ENCODE data around the gene SORL1. TPM values are rescaled to one million over a fixed set of nuclear protein-coding genes. Genes with fewer than 3 reads are reported as not detected.

Gene SORL1
- total and polyA plus RNA-seq, 9 of the 15 experiments (the other 6 are each of a cell fraction or from before 2014, with no cell fraction given): 0.01 to 0.66 TPM; not detected in 7

DNA sequence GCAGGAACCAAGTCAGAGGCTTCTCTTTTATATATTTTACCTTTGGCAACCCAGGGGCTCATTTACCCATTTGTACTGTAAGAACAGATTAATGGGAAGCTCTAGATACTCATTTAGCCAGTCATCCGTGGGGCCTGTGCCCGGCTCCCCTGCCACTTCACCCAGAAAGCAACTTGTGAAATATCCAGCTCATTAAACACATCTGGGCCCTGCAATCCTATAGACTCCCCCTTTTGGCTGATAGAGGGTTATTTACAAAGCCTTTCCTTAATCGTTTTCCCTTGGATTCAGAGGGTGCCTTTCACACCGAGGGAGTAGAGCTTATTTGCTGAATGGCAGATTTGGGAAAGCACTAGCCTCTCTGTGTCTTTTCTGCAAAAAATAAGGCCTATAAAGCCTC lies 119.4 kb downstream of the SORL1 start:
- Histone ChIP-seq H3K79me2 (ENCODE audit: control insufficient read depth, insufficient read depth, low read length) (no peaks in the 10 kb centered on the region), H3K9me1 (ENCODE audit: control insufficient read depth, insufficient read depth, low read length) (no peaks in the 10 kb centered on the region), H3K27ac (ENCODE audit: extremely low read depth, low read depth, low read length) (no peak overlapping the region), H3K9me3 (replicated peaks; ENCODE audit: control insufficient read depth, insufficient read depth, low read depth, low read length) (no peaks in the 10 kb centered on the region), H4K20me1 (replicated peaks; ENCODE audit: control insufficient read depth, insufficient read depth, low read length) (no peaks in the 10 kb centered on the region; the same call in 1 of the 2 replicates), H2AFZ (ENCODE audit: low read depth, low read length) (no peak overlapping the region), H3K27me3 (ENCODE audit: control insufficient read depth in 2 of 2, insufficient read depth in 2 of 2, low read length in 2 of 2) (peaks cover 0 to 4% of the 10 kb centered on the region in 2 experiments; a peak in 2 of 5 replicates), H3K36me3 (ENCODE audit: control insufficient read depth, insufficient read depth, low read length) (no peaks in the 10 kb centered on the region), H3K4me3 (no peak overlapping the region), H3K9ac (ENCODE audit: insufficient read depth in 1 of 2, low read depth in 2 of 2, low read length in 2 of 2) (no peak overlapping the region), H3K4me1 (replicated peaks in 1 of 2; ENCODE audit: control insufficient read depth in 2 of 2, insufficient read depth in 2 of 2, low read length in 2 of 2) (no peaks in the 10 kb centered on the region), H3K4me2 (ENCODE audit: insufficient read depth, low read length) (no peak overlapping the region)
- no peak for TF ChIP-seq ZNF561 (CRISPR knock-in tag; conservative IDR thresholded peaks at IDR 0.05)
- no peak for TF ChIP-seq ZNF23 (CRISPR knock-in tag; IDR thresholded peaks at IDR 0.05)
- TF ChIP-seq FOXK2 (conservative IDR thresholded peaks at IDR 0.05 in 1 of 2, IDR thresholded peaks at IDR 0.05 in 1 of 2; ENCODE audit: low read depth in 2 of 2): no peak
- no peak for TF ChIP-seq XRCC3 (IDR thresholded peaks at IDR 0.05)
- no peak for TF ChIP-seq ZNF695 (CRISPR knock-in tag; IDR thresholded peaks at IDR 0.05)
- in situ Hi-C loops (cut with MboI): no loop called here
- WGBS (ENCODE audit: insufficient coverage, low coverage, missing lambda C conversion rate): 0% methylated on average over 4 of the region's 4 CpGs
- DNase-seq (ENCODE audit: extremely low read depth in 1 of 4, low spot score in 3 of 4) (no peak), ATAC-seq (no peak), FAIRE-seq (no peak)
- intact Hi-C loops (cut with micrococcal nuclease): no loop called here
- ChIA-PET CTCF (ENCODE audit: low intra/inter-chr PET ratio) (no interaction called here), POLR2A (interaction anchor here (0.7 kb wide), 1 partner anchor 40 kb away, joined by 3 read pairs; no protein-coding TSS in a partner anchor)
- BruUV-seq (replicated peaks): no TSS peak

DNA sequence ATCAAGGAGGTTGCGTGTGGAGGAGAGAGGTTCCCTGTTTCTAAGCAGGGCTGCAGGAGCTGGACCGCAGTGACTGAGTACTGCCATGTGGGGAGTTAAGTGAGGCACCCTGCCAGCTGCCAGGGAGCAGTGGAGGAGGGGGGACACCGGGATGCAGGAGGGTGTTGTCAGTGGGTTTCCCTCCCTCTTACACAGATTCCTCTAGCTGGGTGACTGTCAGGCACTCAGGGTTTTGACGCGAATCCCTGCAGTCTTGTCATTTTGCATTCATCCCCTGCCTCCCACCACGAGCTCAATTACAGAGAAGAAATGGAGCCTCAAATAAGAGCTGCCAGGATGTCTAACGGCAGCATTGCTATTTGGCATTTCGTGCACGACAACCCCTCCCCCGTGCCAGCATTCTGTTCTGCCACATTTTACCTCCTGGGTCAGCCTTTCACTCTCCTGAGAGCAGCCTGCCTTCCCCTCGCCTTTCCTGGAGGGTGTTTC lies 120.5 kb downstream of the SORL1 start:
- Histone ChIP-seq H3K9me1 (ENCODE audit: control insufficient read depth, insufficient read depth, low read length) (no peaks in the 10 kb centered on the region), H3K79me2 (ENCODE audit: control insufficient read depth, insufficient read depth, low read length) (no peaks in the 10 kb centered on the region), H3K4me3 (no peak overlapping the region), H4K20me1 (replicated peaks; ENCODE audit: control insufficient read depth, insufficient read depth, low read length) (no peaks in the 10 kb centered on the region; the same call in 1 of the 2 replicates), H3K4me2 (ENCODE audit: insufficient read depth, low read length) (no peak overlapping the region), H3K27me3 (ENCODE audit: control insufficient read depth in 2 of 2, insufficient read depth in 2 of 2, low read length in 2 of 2) (peaks cover 0 to 4% of the 10 kb centered on the region in 2 experiments; a peak in 2 of 5 replicates), H3K9me3 (replicated peaks; ENCODE audit: control insufficient read depth, insufficient read depth, low read depth, low read length) (no peaks in the 10 kb centered on the region), H3K9ac (ENCODE audit: insufficient read depth in 1 of 2, low read depth in 2 of 2, low read length in 2 of 2) (no peak overlapping the region), H3K36me3 (ENCODE audit: control insufficient read depth, insufficient read depth, low read length) (no peaks in the 10 kb centered on the region), H3K4me1 (replicated peaks in 1 of 2; ENCODE audit: control insufficient read depth in 2 of 2, insufficient read depth in 2 of 2, low read length in 2 of 2) (no peaks in the 10 kb centered on the region), H2AFZ (ENCODE audit: low read depth, low read length) (no peak overlapping the region), H3K27ac (ENCODE audit: extremely low read depth, low read depth, low read length) (no peak overlapping the region)
- no TSS peak for BruUV-seq (replicated peaks)
- in situ Hi-C loops (cut with MboI) (no loop called here), intact Hi-C loops (cut with micrococcal nuclease) (no loop called here)
- ChIA-PET CTCF (ENCODE audit: low intra/inter-chr PET ratio) (no interaction called here), POLR2A (interaction anchor here (0.8 kb wide), 1 partner anchor 12 kb away, joined by 3 read pairs; no protein-coding TSS in a partner anchor)
- FAIRE-seq (no peak), DNase-seq (ENCODE audit: extremely low read depth in 1 of 4, low spot score in 3 of 4) (no peak), ATAC-seq (no peak)
- 0% methylated on average over 11 of the region's 11 CpGs for WGBS (ENCODE audit: insufficient coverage, low coverage, missing lambda C conversion rate)
- TF ChIP-seq, protein P1, sequence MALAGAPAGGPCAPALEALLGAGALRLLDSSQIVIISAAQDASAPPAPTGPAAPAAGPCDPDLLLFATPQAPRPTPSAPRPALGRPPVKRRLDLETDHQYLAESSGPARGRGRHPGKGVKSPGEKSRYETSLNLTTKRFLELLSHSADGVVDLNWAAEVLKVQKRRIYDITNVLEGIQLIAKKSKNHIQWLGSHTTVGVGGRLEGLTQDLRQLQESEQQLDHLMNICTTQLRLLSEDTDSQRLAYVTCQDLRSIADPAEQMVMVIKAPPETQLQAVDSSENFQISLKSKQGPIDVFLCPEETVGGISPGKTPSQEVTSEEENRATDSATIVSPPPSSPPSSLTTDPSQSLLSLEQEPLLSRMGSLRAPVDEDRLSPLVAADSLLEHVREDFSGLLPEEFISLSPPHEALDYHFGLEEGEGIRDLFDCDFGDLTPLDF (CRISPR knock-in tag; IDR thresholded peaks at IDR 0.05): no peak
- TF ChIP-seq HNRNPL (IDR thresholded peaks at IDR 0.05; ENCODE audit: low read depth, low read length): no peak
- TF ChIP-seq SMARCC2 (IDR thresholded peaks at IDR 0.05; ENCODE audit: low read depth): no peak
